Vagina (tissue), 2 donors: ENCODE measurements around the gene SLC8A1.

ENCODE experiments used
- POLR2A ChIP-seq, 2 donors: fragments of 450-650 bp; IDR thresholded peaks; one replicate each; pipeline ENCODE4 v1.6.1; 2017; ENCODE audit warnings: antibody characterized with exemption in 2 of 2, mild to moderate bottlenecking in 2 of 2, moderate library complexity in 2 of 2
- POLR2AphosphoS5 ChIP-seq, 2 donors: sonication (generic); formaldehyde crosslinking; IDR thresholded peaks; one replicate each; pipeline ENCODE4 v1.9.0; 2017; ENCODE audit warnings: antibody characterized with exemption in 2 of 2, mild to moderate bottlenecking in 2 of 2, low read depth in 1 of 2; ENCODE audit not compliant: insufficient read depth in 1 of 2
- TF ChIP-seq, protein P1 (sequence below), 3 experiments: fragments of 450-650 bp in 2 of 3; fragments of 200-600 bp in 1 of 3; sonication (generic) in 1 of 3; IDR thresholded peaks; one replicate each; pipeline ENCODE4 v1.5.1; 2017 to 2019; ENCODE audit warnings: antibody characterized with exemption in 3 of 3, mild to moderate bottlenecking in 2 of 3, moderate library complexity in 2 of 3

DNA sequence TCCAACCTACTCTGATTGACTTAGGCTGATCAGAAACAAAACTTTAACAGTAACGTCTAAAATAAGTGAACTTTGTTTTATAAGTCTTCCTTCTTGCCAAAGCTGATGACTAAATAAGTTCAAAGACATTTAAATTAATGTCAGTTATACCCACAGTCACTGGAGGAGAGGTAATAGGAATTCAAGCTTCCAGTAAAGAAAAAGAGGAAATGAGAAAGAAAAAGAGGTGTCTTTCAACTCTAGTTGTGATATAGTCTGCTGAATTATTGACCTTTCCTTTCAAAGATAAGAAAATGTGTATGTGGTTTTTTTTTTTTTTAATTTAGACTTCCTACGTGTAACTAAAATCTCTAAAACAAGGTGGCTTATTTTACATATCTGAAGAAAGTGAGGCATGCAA, 191.5 kb downstream of the SLC8A1 start:
- TF ChIP-seq, protein P1, sequence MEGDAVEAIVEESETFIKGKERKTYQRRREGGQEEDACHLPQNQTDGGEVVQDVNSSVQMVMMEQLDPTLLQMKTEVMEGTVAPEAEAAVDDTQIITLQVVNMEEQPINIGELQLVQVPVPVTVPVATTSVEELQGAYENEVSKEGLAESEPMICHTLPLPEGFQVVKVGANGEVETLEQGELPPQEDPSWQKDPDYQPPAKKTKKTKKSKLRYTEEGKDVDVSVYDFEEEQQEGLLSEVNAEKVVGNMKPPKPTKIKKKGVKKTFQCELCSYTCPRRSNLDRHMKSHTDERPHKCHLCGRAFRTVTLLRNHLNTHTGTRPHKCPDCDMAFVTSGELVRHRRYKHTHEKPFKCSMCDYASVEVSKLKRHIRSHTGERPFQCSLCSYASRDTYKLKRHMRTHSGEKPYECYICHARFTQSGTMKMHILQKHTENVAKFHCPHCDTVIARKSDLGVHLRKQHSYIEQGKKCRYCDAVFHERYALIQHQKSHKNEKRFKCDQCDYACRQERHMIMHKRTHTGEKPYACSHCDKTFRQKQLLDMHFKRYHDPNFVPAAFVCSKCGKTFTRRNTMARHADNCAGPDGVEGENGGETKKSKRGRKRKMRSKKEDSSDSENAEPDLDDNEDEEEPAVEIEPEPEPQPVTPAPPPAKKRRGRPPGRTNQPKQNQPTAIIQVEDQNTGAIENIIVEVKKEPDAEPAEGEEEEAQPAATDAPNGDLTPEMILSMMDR (IDR thresholded peaks at IDR 0.05): no peak
- TF ChIP-seq POLR2A (IDR thresholded peaks at IDR 0.05): no peak
- TF ChIP-seq POLR2AphosphoS5 (IDR thresholded peaks at IDR 0.05; ENCODE audit: insufficient read depth in 1 of 2, low read depth in 1 of 2): no peak
